Neural progenitor cell (in vitro differentiated cells): ENCODE measurements around the gene TBRG4.

Experiments used
- CTCF ChIP-seq: fragments of 200-600 bp; sonication (generic); IDR thresholded peaks from 2 replicates; pipeline ENCODE4 v1.5.1; 2017; ENCODE audit warnings: antibody characterized with exemption, mild to moderate bottlenecking
- EZH2 ChIP-seq: fragments of 200-600 bp; sonication (generic); IDR thresholded peaks from 2 replicates; pipeline ENCODE4 v1.6.1; 2017; ENCODE audit warnings: antibody characterized with exemption, mild to moderate bottlenecking, moderate library complexity
- EZH2phosphoT487 ChIP-seq: fragments of 200-600 bp; sonication (generic); IDR thresholded peaks from 2 replicates; pipeline ENCODE4 v1.6.1; 2017; ENCODE audit warnings: antibody characterized with exemption

- TF ChIP-seq CTCF (no peak), EZH2 (no peak), EZH2phosphoT487 (no peak)
Measured at GRCh38 chr7:45076946-45077345, 34.6 kb downstream of the TBRG4 start.
